PC-9 (cell line): ENCODE measurements around the gene DUSP10.

Experiments used
- EZH2 ChIP-seq: fragments of 200-600 bp; sonication (generic); IDR thresholded peaks from 2 replicates; pipeline ENCODE4 v1.8.0; 2017; ENCODE audit warnings: antibody characterized with exemption, low read depth
- TF ChIP-seq, protein P1 (sequence below): fragments of 200-600 bp; sonication (generic); conservative IDR thresholded peaks from 2 replicates; pipeline ENCODE4 v1.6.1; 2017; ENCODE audit warnings: mixed run types, antibody characterized with exemption, mild to moderate bottlenecking, moderate library complexity

DNA sequence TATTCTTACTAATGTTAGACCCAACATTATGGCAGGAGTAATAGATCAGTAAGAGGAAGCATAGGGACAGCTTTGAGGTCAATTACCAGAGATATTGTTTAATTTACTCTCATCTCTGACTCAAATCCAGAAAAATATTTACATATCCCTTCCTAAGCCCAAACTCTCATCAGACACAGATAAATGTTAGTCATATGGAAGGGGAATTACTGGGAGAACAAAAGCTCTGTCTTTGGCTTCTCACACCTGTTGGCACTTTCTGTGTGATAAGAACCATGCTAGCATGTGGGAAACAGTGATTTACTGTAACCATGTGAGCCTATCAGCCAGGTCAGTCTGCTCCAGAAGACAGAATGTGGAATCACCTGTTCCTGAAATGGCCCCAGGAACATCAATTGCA, 72.4 kb downstream of the DUSP10 start:
- TF ChIP-seq, protein P1, sequence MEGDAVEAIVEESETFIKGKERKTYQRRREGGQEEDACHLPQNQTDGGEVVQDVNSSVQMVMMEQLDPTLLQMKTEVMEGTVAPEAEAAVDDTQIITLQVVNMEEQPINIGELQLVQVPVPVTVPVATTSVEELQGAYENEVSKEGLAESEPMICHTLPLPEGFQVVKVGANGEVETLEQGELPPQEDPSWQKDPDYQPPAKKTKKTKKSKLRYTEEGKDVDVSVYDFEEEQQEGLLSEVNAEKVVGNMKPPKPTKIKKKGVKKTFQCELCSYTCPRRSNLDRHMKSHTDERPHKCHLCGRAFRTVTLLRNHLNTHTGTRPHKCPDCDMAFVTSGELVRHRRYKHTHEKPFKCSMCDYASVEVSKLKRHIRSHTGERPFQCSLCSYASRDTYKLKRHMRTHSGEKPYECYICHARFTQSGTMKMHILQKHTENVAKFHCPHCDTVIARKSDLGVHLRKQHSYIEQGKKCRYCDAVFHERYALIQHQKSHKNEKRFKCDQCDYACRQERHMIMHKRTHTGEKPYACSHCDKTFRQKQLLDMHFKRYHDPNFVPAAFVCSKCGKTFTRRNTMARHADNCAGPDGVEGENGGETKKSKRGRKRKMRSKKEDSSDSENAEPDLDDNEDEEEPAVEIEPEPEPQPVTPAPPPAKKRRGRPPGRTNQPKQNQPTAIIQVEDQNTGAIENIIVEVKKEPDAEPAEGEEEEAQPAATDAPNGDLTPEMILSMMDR, result no peak
- no peak for TF ChIP-seq EZH2
